PFSK-1 (cell line): ENCODE results near the gene CCDC97.

Source experiments
- POLR2AphosphoS5 ChIP-seq: IDR thresholded peaks from 2 replicates; pipeline ENCODE4 v1.6.1; 2012; ENCODE audit warnings: low read depth, mild to moderate bottlenecking, control low read depth, low read length, moderate library complexity
- REST ChIP-seq, 2 experiments: IDR thresholded peaks; 2 replicates each; pipeline versions ENCODE4 v1.6.1 to v1.8.0; 2011 to 2012; ENCODE audit warnings: low read depth in 2 of 2, low read length in 2 of 2, control low read depth in 1 of 2, inconsistent platforms in 1 of 2, mild to moderate bottlenecking in 1 of 2, moderate library complexity in 1 of 2; ENCODE audit not compliant: insufficient read depth in 1 of 2
- TAF1 ChIP-seq: IDR thresholded peaks from 2 replicates; pipeline ENCODE4 v1.6.1; 2012; ENCODE audit warnings: low read length, control low read depth, borderline replicate concordance; ENCODE audit not compliant: insufficient read depth

GRCh38 chr19:41344162-41344561 is 34.2 kb downstream of the CCDC97 start:
- TF ChIP-seq REST (IDR thresholded peaks at IDR 0.05; ENCODE audit: insufficient read depth in 1 of 2, low read depth in 2 of 2, low read length in 2 of 2) (no peak), POLR2AphosphoS5 (no peak), TAF1 (no peak)
